ENCODE results near the gene UAP1L1. TPM values are rescaled to one million over a fixed set of nuclear protein-coding genes. Genes with fewer than 3 reads are reported as not detected.

Gene UAP1L1
- total and polyA plus RNA-seq, 9 of the 15 experiments (the other 6 are each of a cell fraction or from before 2014, with no cell fraction given) = 0.20 to 8.6 (median 3.7) TPM

DNA sequence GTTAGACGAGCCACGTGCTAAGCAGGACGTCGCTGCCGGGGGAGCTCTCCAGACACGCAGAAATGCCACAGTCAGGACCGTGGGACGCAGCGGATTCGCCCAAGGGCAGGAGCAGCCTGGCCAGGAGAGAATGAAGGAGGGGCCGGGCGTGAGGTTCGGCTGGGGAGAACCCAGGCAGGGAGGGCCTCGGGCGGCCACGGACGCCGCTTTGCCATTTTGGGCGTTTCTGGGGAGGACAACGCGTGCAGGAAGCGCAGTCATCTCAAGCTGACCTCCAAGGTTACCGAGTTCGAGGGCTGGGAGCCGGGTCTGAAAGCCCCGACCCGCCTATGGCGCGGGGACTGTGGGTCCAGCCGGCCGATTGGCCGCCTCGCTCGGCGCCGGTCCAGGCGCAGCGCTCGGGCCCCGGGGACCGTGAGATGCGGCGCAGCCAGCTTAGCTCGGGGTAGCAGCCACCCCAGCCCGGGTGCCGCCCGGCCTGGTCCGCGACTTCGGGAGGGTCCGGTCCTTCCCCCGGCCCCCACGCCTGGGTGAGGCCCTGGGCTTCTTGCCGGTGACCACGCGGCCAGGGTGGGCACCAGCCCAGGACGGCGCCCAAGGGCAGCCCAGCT is 8.7 kb downstream of the UAP1L1 start (continued):
- TF ChIP-seq U2AF2 (optimal IDR thresholded peaks at IDR 0.05; ENCODE audit: low read depth, low read length) (no peak), ZNF239 (CRISPR knock-in tag; IDR thresholded peaks at IDR 0.05) (no peak), CEBPG (CRISPR knock-in tag; IDR thresholded peaks at IDR 0.05) (no peak), CEBPG (tag; conservative IDR thresholded peaks at IDR 0.05 in 1 of 2, IDR thresholded peaks at IDR 0.05 in 1 of 2) (no peak), CHD4 (IDR thresholded peaks at IDR 0.05; ENCODE audit: insufficient read depth, insufficient replicate concordance, low read depth, low read length, poor library complexity, severe bottlenecking) (peak; percentile 32), IRF2 (CRISPR knock-in tag; IDR thresholded peaks at IDR 0.05) (no peak), NRF1 (conservative IDR thresholded peaks at IDR 0.05 in 1 of 2, IDR thresholded peaks at IDR 0.05 in 1 of 2) (no peak), GTF2A2 (tag; IDR thresholded peaks at IDR 0.05) (no peak)
- TF ChIP-seq, protein P1, sequence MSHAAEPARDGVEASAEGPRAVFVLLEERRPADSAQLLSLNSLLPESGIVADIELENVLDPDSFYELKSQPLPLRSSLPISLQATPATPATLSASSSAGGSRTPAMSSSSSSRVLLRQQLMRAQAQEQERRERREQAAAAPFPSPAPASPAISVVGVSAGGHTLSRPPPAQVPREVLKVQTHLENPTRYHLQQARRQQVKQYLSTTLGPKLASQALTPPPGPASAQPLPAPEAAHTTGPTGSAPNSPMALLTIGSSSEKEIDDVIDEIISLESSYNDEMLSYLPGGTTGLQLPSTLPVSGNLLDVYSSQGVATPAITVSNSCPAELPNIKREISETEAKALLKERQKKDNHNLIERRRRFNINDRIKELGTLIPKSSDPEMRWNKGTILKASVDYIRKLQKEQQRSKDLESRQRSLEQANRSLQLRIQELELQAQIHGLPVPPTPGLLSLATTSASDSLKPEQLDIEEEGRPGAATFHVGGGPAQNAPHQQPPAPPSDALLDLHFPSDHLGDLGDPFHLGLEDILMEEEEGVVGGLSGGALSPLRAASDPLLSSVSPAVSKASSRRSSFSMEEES (CRISPR knock-in tag; IDR thresholded peaks at IDR 0.05) = no peak
- TF ChIP-seq, protein P2, sequence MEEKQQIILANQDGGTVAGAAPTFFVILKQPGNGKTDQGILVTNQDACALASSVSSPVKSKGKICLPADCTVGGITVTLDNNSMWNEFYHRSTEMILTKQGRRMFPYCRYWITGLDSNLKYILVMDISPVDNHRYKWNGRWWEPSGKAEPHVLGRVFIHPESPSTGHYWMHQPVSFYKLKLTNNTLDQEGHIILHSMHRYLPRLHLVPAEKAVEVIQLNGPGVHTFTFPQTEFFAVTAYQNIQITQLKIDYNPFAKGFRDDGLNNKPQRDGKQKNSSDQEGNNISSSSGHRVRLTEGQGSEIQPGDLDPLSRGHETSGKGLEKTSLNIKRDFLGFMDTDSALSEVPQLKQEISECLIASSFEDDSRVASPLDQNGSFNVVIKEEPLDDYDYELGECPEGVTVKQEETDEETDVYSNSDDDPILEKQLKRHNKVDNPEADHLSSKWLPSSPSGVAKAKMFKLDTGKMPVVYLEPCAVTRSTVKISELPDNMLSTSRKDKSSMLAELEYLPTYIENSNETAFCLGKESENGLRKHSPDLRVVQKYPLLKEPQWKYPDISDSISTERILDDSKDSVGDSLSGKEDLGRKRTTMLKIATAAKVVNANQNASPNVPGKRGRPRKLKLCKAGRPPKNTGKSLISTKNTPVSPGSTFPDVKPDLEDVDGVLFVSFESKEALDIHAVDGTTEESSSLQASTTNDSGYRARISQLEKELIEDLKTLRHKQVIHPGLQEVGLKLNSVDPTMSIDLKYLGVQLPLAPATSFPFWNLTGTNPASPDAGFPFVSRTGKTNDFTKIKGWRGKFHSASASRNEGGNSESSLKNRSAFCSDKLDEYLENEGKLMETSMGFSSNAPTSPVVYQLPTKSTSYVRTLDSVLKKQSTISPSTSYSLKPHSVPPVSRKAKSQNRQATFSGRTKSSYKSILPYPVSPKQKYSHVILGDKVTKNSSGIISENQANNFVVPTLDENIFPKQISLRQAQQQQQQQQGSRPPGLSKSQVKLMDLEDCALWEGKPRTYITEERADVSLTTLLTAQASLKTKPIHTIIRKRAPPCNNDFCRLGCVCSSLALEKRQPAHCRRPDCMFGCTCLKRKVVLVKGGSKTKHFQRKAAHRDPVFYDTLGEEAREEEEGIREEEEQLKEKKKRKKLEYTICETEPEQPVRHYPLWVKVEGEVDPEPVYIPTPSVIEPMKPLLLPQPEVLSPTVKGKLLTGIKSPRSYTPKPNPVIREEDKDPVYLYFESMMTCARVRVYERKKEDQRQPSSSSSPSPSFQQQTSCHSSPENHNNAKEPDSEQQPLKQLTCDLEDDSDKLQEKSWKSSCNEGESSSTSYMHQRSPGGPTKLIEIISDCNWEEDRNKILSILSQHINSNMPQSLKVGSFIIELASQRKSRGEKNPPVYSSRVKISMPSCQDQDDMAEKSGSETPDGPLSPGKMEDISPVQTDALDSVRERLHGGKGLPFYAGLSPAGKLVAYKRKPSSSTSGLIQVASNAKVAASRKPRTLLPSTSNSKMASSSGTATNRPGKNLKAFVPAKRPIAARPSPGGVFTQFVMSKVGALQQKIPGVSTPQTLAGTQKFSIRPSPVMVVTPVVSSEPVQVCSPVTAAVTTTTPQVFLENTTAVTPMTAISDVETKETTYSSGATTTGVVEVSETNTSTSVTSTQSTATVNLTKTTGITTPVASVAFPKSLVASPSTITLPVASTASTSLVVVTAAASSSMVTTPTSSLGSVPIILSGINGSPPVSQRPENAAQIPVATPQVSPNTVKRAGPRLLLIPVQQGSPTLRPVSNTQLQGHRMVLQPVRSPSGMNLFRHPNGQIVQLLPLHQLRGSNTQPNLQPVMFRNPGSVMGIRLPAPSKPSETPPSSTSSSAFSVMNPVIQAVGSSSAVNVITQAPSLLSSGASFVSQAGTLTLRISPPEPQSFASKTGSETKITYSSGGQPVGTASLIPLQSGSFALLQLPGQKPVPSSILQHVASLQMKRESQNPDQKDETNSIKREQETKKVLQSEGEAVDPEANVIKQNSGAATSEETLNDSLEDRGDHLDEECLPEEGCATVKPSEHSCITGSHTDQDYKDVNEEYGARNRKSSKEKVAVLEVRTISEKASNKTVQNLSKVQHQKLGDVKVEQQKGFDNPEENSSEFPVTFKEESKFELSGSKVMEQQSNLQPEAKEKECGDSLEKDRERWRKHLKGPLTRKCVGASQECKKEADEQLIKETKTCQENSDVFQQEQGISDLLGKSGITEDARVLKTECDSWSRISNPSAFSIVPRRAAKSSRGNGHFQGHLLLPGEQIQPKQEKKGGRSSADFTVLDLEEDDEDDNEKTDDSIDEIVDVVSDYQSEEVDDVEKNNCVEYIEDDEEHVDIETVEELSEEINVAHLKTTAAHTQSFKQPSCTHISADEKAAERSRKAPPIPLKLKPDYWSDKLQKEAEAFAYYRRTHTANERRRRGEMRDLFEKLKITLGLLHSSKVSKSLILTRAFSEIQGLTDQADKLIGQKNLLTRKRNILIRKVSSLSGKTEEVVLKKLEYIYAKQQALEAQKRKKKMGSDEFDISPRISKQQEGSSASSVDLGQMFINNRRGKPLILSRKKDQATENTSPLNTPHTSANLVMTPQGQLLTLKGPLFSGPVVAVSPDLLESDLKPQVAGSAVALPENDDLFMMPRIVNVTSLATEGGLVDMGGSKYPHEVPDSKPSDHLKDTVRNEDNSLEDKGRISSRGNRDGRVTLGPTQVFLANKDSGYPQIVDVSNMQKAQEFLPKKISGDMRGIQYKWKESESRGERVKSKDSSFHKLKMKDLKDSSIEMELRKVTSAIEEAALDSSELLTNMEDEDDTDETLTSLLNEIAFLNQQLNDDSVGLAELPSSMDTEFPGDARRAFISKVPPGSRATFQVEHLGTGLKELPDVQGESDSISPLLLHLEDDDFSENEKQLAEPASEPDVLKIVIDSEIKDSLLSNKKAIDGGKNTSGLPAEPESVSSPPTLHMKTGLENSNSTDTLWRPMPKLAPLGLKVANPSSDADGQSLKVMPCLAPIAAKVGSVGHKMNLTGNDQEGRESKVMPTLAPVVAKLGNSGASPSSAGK (IDR thresholded peaks at IDR 0.05) = peak; percentile 82; the same call in 1 of the 2 replicates
- TF ChIP-seq, protein P3, sequence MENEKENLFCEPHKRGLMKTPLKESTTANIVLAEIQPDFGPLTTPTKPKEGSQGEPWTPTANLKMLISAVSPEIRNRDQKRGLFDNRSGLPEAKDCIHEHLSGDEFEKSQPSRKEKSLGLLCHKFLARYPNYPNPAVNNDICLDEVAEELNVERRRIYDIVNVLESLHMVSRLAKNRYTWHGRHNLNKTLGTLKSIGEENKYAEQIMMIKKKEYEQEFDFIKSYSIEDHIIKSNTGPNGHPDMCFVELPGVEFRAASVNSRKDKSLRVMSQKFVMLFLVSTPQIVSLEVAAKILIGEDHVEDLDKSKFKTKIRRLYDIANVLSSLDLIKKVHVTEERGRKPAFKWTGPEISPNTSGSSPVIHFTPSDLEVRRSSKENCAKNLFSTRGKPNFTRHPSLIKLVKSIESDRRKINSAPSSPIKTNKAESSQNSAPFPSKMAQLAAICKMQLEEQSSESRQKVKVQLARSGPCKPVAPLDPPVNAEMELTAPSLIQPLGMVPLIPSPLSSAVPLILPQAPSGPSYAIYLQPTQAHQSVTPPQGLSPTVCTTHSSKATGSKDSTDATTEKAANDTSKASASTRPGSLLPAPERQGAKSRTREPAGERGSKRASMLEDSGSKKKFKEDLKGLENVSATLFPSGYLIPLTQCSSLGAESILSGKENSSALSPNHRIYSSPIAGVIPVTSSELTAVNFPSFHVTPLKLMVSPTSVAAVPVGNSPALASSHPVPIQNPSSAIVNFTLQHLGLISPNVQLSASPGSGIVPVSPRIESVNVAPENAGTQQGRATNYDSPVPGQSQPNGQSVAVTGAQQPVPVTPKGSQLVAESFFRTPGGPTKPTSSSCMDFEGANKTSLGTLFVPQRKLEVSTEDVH (IDR thresholded peaks at IDR 0.05; ENCODE audit: low read depth, partially characterized antibody) = no peak

All from K562 (cell line).